Thyroid gland (tissue), 4 donors: ENCODE data around the gene DLGAP1.

Source experiments
- POLR2A ChIP-seq, 2 donors: fragments of 450-650 bp; IDR thresholded peaks; one replicate each; pipeline ENCODE4 v1.6.1; 2017; ENCODE audit warnings: antibody characterized with exemption in 2 of 2, mild to moderate bottlenecking in 2 of 2, moderate library complexity in 1 of 2
- TF ChIP-seq, protein P1 (sequence below), 6 experiments: fragments of 200-600 bp in 3 of 6; fragments of 450-650 bp in 3 of 6; sonication (generic) in 3 of 6; IDR thresholded peaks; one replicate each; pipeline ENCODE4 v1.5.1; 2016 to 2019; ENCODE audit warnings: antibody characterized with exemption in 6 of 6, mild to moderate bottlenecking in 2 of 6, inconsistent platforms in 1 of 6, moderate library complexity in 1 of 6

DNA sequence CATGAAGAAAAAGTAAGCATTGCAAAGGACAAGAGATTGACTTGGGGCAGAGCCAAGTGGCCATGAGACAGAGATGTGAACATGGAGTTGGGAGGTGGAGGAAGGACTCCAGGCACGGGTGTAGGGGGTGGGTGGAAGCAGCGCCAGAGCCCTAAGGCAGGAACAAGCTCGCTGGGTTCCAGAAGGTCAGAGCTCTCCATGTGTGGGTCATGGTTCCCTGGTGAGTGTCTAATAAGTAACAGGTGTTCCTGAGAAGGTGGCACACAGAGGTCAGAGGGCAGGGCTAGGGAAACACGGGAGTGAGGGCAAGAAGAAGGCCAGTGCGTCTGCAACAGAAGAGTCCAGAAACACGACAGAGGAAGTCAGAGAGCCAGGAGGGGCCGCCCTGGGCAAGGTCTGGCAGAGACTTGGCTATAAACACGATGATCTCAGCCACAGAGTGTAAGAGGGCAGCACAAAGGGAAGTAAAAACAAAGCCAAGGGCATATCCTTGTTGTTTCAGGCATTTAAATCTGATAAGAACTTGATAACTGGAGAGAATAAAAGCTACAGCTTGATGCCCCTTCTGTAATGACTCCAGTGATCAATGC is 744.3 kb downstream of the DLGAP1 start:
- TF ChIP-seq, protein P1, sequence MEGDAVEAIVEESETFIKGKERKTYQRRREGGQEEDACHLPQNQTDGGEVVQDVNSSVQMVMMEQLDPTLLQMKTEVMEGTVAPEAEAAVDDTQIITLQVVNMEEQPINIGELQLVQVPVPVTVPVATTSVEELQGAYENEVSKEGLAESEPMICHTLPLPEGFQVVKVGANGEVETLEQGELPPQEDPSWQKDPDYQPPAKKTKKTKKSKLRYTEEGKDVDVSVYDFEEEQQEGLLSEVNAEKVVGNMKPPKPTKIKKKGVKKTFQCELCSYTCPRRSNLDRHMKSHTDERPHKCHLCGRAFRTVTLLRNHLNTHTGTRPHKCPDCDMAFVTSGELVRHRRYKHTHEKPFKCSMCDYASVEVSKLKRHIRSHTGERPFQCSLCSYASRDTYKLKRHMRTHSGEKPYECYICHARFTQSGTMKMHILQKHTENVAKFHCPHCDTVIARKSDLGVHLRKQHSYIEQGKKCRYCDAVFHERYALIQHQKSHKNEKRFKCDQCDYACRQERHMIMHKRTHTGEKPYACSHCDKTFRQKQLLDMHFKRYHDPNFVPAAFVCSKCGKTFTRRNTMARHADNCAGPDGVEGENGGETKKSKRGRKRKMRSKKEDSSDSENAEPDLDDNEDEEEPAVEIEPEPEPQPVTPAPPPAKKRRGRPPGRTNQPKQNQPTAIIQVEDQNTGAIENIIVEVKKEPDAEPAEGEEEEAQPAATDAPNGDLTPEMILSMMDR (IDR thresholded peaks at IDR 0.05): no peak
- TF ChIP-seq POLR2A (IDR thresholded peaks at IDR 0.05): peak in 1 of 2 donors; percentile 26
